Left ventricle myocardium inferior (tissue), 1 donor: ENCODE data around the gene DENND10. TPM values are rescaled to one million over a fixed set of nuclear protein-coding genes. Genes with fewer than 3 reads are reported as not detected.
A peak's percentile ranks its signal among the peaks of the same experiment; 100 is the strongest.

Experiments
- DNase-seq: peaks from one replicate; pipeline ENCODE4 v3.0.0-alpha.2; 2020
- H3K27ac ChIP-seq: fragments of 200-600 bp; replicated peaks from 2 replicates; pipeline ENCODE4 v1.8.0; 2021
- H3K27me3 ChIP-seq: fragments of 200-600 bp; 2 replicates; pipeline ENCODE4 v1.8.0; 2021; ENCODE audit warnings: low read depth
- H3K36me3 ChIP-seq: fragments of 200-600 bp; 2 replicates; pipeline ENCODE4 v1.8.0; 2021
- H3K4me1 ChIP-seq: fragments of 200-600 bp; 2 replicates; pipeline ENCODE4 v1.8.0; 2021
- H3K4me3 ChIP-seq: fragments of 200-600 bp; 2 replicates; pipeline ENCODE4 v1.8.0; 2021; ENCODE audit warnings: mild to moderate bottlenecking, moderate library complexity
- H3K9me3 ChIP-seq: fragments of 200-600 bp; replicated peaks from 2 replicates; pipeline ENCODE4 v1.8.0; 2021
- intact Hi-C: fragments of 100-400 bp; cut with micrococcal nuclease; formaldehyde crosslinking; loops from one replicate; pipeline ENCODE4 v1.11.0; 2022
- total RNA-seq: library from RNA; stranded (reverse); fragmentation: NEBNext Ultra II Directional; extraction: Animal tissue kit (Norgen Biotek cat#: 25700); gene quantifications from one replicate; pipeline ENCODE4 v1.2.1, GENCODE V29; 2021
- TF ChIP-seq, protein P1 (sequence below): fragments of 200-600 bp; IDR thresholded peaks from 2 replicates; pipeline ENCODE4 v1.8.0; 2021; ENCODE audit warnings: antibody characterized with exemption, mild to moderate bottlenecking, borderline replicate concordance
- donor health status: DM: no; HTN: yes; CAD: no; lungs with severe emphysema.

Gene DENND10
- total RNA-seq, 1 donor from 2014 or later = 18.3 TPM

DNA sequence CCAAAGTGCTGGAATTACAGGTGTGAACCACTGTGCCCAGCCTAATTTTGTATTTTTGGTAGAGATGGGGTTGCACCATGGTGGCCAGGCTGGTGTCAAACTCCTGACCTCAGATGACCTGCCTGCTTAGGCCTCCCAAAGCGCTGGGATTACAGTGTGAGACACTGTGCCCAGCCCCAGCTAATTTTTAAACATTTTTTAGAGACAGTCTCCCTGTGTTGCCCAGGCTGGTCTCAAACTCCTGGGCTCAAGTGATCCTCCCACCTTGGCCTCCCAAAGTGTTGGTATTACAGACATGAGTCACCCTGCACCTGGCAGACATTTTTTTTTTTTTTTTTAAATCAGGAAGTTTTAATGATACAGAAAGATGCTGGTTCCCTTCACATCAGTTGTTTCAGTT is 15.5 kb downstream of the DENND10 start:
- intact Hi-C loops = no loop called here
- H3K4me3 ChIP-seq = no peak overlapping the region
- DNase-seq = no peak
- no peaks in the 10 kb centered on the region for H3K27me3 ChIP-seq
- H3K4me1 ChIP-seq = peaks cover 15% of the 10 kb centered on the region
- TF ChIP-seq, protein P1, sequence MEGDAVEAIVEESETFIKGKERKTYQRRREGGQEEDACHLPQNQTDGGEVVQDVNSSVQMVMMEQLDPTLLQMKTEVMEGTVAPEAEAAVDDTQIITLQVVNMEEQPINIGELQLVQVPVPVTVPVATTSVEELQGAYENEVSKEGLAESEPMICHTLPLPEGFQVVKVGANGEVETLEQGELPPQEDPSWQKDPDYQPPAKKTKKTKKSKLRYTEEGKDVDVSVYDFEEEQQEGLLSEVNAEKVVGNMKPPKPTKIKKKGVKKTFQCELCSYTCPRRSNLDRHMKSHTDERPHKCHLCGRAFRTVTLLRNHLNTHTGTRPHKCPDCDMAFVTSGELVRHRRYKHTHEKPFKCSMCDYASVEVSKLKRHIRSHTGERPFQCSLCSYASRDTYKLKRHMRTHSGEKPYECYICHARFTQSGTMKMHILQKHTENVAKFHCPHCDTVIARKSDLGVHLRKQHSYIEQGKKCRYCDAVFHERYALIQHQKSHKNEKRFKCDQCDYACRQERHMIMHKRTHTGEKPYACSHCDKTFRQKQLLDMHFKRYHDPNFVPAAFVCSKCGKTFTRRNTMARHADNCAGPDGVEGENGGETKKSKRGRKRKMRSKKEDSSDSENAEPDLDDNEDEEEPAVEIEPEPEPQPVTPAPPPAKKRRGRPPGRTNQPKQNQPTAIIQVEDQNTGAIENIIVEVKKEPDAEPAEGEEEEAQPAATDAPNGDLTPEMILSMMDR = no peak
- H3K27ac ChIP-seq = no peak overlapping the region
- H3K36me3 ChIP-seq = peaks cover 78% of the 10 kb centered on the region
- H3K9me3 ChIP-seq = no peaks in the 10 kb centered on the region

DNA sequence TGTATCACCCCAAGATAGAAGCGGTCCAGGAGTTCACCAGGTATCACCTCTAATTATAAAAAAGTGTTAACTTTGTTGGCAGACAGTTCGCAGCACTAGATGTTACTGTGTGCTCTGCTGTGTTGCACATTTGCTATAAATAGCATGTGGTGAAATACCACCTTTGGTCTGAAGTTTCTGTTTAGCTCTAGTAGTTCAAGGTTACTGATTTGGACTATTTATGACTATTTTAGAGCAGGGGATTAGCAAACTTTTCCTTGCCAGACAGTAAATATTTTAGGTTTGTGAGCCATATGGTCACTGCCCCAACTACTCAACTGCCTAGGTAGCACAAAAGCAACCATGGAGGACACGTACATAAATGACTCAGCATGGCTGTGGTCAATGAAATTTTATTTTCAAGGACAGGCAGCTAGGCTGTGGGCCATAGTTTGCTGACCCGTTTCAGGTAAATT is 16.5 kb downstream of the DENND10 start:
- H3K36me3 ChIP-seq = peaks cover 81% of the 10 kb centered on the region
- no peak overlapping the region for H3K4me3 ChIP-seq
- peaks cover 15% of the 10 kb centered on the region for H3K4me1 ChIP-seq
- TF ChIP-seq, protein P1 = no peak
- no peak for DNase-seq
- peak overlapping the region; percentile 73 for H3K27ac ChIP-seq
- H3K9me3 ChIP-seq = no peaks in the 10 kb centered on the region
- H3K27me3 ChIP-seq = no peaks in the 10 kb centered on the region
- intact Hi-C loops = no loop called here

DNA sequence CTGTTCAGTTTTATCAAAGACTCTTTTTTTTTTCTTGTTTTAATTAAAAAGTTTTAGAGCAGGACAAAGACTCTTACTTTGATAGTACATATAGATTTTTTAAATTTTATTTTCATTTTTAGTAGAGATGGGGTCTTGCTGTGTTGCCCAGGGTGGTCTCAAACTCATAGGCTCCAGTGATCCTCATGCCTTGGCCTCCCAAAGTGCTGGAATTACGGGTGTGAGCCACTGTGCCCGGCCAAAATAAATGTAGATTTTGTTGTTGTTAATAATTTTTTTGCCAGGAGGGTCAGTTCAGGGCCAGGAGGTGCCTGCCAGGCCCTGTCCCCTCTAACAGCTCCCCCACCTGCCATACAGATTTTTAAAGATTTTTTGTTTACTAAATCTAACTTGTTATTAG is 17.0 kb downstream of the DENND10 start:
- Histone ChIP-seq H3K4me1 (peaks cover 15% of the 10 kb centered on the region), H3K4me3 (no peak overlapping the region), H3K36me3 (peaks cover 85% of the 10 kb centered on the region), H3K27me3 (no peaks in the 10 kb centered on the region), H3K9me3 (no peaks in the 10 kb centered on the region), H3K27ac (peak overlapping the region; percentile 73)
- DNase-seq = no peak
- TF ChIP-seq, protein P1 = no peak
- intact Hi-C loops = no loop called here

DNA sequence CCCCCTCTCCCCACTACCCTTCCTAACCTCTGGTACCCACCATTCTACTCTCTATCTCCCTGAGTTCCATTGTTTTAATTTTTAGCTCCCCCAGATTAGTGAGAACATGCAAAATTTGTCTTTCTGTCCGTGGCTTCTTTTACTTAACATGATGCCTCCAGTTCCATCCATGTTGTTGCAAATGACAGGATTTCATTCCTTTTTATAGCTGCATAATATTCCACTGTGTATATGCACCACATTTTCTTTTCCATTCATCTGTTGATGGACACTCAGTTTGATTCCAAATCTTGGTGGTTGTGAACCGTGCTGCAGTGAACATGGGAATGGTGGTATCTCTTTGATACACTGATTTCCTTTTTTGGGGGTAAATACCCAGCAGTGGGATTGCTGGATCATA is 22.0 kb downstream of the DENND10 start:
- TF ChIP-seq, protein P1 = no peak
- Histone ChIP-seq H3K36me3 (peaks cover 94% of the 10 kb centered on the region), H3K9me3 (no peaks in the 10 kb centered on the region), H3K4me1 (peaks cover 2% of the 10 kb centered on the region), H3K4me3 (no peak overlapping the region), H3K27ac (no peak overlapping the region), H3K27me3 (no peaks in the 10 kb centered on the region)
- intact Hi-C loops = no loop called here
- DNase-seq = no peak

DNA sequence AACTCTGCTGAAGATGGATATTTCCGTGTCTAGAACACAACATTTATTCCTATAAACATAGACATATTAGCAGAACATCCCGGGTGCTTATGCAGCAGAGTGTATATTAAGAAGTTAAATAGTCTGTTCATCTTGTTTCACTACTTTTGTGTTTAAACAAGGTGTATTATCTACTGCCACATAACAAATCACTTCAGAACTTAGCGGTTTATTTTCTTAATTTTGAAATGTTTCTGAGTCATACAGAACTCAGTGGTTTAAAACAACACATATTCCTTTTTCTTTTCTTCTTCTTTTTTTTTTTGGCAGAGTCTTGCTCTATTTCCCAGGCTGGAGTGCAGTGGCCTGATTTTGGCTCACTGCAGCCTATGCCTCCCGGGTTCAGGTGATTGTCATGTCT is 25.8 kb downstream of the DENND10 start:
- peaks cover 79% of the 10 kb centered on the region for H3K36me3 ChIP-seq
- no peaks in the 10 kb centered on the region for H3K9me3 ChIP-seq
- H3K27ac ChIP-seq = no peak overlapping the region
- H3K4me1 ChIP-seq = peaks cover 16% of the 10 kb centered on the region
- no peak for DNase-seq
- intact Hi-C loops = no loop called here
- TF ChIP-seq, protein P1 = no peak
- H3K4me3 ChIP-seq = no peak overlapping the region
- H3K27me3 ChIP-seq = no peaks in the 10 kb centered on the region
